NCI-H1694 treated with DMSO at 0.1 percent for 48 hours (cell line): ENCODE results near the gene CDX1.
"Not testable (repeated sequence)": the region's sequence is repeated elsewhere in the genome, so short reads cannot be mapped to it uniquely, and the experiment has no call there.

Experiments
- DNase-seq: peaks from one replicate; lab custom pipeline; 2025; lab: John Stamatoyannopoulos, UW

The CDX1 gene

DNA sequence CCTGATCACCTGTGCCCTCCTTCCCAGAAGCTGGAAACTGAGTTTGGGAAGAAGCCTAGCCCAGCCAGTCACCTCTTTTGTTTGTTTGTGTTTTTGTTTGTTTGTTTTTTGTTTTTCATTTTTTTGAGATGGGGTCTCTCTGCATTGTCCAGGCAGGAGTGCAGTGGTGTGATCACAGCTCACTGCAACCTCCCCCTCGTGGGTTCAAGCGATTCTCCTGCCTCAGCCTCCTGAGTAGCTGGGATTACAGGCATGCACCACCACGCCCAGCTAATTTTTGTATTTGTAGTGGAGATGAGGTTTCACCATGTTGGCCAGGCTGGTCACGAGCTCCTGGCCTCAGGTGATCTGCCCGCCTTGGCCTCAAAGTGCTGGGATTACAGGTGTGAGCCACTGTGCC lies 67.1 kb downstream of the CDX1 start:
- not testable (repeated sequence) for DNase-seq
